NCI-H2196 (cell line): ENCODE measurements around the gene COL9A3.
"Not testable (repeated sequence)": the region's sequence is repeated elsewhere in the genome, so short reads cannot be mapped to it uniquely, and the experiment has no call there.

Experiments used
- DNase-seq: peaks from one replicate; lab custom pipeline; 2025; ENCODE audit not compliant: unreplicated experiment; lab: John Stamatoyannopoulos, UW

The COL9A3 gene

DNA sequence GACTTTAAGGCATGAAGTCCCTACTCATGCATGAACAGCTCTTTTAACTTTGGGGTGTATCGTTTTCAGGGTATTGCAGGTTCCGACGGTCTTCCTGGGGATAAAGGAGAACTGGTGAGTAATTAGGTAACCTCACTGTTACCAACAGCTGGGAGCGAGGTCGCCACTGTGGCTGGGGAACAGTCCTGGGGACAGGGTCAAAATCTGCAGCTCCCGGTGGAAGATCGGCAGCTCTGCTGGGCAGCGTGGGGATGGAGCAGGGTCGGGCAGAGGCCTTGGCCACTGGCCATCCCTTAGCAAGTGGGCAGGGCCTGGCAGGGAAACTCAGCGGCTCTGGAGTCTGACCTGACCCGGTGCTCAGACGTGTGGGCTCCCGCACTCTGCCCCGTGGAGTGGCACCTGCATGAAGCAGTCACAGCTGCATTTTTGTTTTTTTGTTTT, 16.1 kb downstream of the COL9A3 start:
- DNase-seq = peak; percentile 40

GRCh38 chr20:62834967-62835730, 18.3 kb downstream of the COL9A3 start:
- no peak for DNase-seq

- DNase-seq = no peak
Measured at GRCh38 chr20:62835931-62836861, 19.3 kb downstream of the COL9A3 start.

DNA sequence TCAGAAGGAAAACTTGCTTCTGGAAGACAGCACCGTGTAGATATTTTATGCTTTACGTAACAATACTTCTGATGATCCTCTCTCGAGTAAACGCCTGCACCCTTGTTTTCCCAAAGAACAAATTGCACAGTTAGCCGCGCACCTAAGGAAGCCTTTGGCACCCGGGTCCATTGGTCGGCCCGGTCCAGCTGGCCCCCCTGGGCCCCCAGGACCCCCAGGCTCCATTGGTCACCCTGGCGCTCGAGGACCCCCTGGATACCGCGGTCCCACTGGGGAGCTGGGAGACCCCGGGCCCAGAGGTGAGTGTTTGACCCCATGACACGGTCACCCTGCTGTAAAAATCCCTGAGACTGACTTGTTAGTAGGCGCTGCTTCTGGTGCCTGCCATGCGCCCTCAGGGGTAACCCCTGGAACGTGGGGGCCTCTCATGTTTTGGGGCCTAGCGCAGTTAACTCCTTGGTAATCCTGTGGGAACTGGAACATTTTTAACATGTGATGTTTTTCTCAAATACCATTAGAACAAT, 20.2 kb downstream of the COL9A3 start:
- DNase-seq = no peak

DNA sequence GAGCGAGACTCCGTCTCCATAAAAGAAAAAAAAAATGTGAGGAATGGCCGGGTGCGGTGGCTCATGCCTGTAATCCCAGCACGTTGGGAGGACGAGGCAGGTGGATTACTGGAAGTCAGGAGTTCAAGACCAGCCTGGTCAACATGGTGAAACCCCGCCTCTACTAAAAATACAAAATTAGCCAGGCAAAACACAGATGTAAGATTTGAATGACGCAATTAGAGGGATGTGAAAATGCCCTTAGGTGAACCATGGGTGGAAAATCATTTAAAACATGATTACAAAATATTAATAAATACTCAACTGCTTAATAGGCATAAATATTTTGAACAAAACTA, 20.9 kb downstream of the COL9A3 start:
- DNase-seq = no peak

- DNase-seq = no peak
Measured at GRCh38 chr20:62838128-62838891, 21.5 kb downstream of the COL9A3 start.

GRCh38 chr20:62839261-62839660, 22.4 kb downstream of the COL9A3 start:
- DNase-seq = no peak

GRCh38 chr20:62839816-62840215, 23.0 kb downstream of the COL9A3 start:
- DNase-seq = no peak

GRCh38 chr20:62840244-62841197, 23.7 kb downstream of the COL9A3 start:
- DNase-seq = no peak

- DNase-seq = no peak
Measured at GRCh38 chr20:62841705-62842212, 24.9 kb downstream of the COL9A3 start.

DNA sequence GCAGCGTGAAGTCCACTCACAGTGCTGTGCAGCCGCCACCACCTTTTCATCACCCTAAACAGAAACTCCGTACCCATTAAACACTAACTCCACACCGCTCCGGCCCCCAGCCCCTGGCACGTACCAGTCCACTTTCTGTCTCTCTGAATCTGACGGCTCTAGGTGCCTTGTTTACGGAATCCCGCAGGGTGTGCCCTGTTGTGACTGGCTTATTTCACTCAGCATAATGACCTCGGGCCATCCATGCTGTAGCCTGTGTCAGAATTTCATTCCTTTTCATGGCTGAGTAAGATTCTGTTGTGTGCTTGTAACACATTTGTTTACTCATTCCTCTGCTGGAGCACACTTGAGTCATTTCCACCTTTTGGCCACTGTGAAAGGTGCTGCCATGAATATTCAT, 26.8 kb downstream of the COL9A3 start:
- DNase-seq = no peak

- DNase-seq = no peak
Measured at GRCh38 chr20:62844182-62844581, 27.3 kb downstream of the COL9A3 start.

DNA sequence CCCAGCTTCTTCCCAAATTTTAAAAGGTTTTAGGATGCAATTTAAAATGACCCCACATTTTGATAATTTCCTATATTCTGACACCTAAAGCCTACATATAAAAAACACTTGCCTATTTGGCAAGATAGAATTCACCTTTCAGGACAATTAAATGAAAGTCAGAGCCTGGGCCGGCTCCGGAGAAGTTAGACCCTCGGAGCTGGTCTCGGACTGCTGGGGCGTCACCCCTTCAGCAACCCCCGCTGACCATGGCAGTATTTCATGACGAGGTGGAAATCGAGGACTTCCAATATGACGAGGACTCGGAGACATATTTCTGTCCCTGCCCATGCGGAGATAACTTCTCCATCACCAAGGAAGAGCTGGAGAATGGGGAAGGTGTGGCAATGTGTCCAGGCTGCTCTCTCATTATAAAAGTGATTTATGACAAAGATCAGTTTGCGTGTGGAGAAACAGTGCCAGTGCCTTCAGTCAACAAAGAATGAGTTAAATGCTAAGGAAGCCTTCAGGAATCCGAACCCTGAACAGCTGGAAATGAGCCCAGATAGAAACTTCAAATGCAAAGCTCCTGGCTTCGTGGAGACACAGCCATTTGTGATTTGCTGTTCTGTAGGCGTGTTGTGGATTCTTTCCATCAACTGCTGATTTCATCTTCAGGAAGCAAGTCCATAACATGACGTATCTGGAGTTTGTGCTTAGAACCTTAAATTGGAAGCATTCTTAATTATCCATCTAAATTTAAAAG, 28.7 kb downstream of the COL9A3 start:
- no peak for DNase-seq

DNA sequence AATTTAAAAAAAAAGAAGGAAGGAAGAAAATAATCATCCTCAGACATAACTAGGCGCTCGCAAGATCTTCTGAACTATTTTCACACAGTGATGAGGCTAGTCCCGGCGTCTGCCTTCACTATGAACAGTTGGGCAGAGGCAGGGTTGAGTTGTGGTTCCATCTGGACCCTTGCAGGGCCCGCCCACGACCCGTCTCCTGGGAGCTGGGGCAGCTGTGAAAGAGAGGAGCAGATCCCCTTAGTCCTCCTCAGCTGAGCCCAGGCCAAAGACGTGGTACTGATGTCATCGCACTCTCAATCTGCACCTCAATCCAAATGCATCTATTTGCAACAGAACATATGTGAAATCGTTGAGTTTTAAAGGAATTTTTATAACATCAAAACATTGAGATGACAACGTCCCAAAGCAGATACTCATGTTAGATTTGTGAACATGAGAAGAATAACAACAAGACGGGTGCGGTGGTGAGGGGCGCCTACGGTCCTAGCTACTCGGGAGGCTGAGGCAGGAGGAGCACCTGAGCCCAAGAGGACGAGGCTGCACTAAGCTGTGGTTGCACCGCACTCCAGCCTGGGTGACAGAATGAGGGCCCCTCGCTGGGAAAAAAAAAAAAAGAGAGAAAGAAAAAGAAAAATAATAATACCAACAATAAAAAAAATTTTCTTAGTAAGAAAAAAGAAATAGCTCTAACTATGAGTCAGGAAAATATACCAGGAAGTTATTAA, 29.5 kb downstream of the COL9A3 start:
- DNase-seq = no peak

DNA sequence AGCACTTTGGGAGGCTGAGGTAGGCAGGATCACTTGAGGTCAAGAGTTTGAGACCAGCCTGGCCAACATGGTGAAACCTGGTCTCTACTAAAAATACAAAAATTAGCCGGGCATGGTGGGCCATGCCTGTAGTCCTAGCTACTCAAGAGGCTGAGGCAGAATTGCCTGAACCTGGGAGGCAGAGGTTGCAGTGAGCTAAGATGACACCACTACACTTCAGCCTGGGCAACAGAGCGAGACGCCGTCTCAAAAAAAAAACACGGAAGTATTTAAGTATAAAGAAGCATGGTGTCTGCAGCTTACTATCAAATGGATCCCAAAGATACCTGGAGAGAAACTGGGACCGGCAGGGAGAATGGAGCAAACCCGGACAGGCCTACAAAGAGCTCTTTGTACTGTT, 32.1 kb downstream of the COL9A3 start:
- DNase-seq = not testable (repeated sequence)

DNA sequence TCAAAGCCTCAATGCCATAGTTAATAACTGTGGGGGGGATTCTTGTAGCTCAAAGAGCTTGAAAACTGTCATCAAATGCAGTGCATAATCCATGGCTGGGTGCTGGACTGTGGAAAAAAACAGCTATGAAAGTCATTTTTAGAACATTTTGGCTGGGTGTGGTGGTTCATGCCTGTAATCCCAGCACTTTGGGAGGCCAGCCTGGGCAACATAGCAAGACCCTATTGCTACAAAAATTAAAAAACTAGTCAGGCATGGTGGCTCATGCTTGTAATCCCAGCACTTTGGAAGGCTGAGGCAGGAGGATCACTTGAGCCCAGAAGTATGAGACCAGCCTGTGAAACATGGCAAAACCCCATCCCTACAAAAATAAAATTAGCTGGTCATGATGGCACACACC, 32.6 kb downstream of the COL9A3 start:
- DNase-seq = no peak

GRCh38 chr20:62850333-62850974, 33.6 kb downstream of the COL9A3 start:
- no peak for DNase-seq

DNA sequence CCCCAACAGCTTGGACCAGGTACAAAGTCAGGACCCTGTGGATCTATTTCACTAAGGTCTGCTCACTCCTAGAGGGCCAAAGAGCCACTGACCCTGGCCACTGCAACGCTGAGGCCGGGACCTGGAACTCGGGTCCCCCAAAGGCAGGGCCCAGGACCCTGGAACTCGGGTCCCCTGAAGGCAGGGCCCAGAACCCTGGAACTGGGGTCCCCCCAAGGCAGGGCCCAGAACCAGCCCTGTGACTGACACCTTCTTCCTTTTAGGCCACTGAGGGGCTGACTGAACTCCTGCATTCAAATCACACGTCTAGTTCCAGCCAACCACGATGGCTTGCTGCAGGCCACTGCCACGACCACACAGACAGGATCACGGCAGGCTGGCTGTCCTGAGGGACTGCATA, 35.3 kb downstream of the COL9A3 start:
- DNase-seq = no peak
